ENCODE measurements around the gene TTL.
A peak's percentile ranks its signal among the peaks of the same experiment; 100 is the strongest.
"Not testable (repeated sequence)": the region's sequence is repeated elsewhere in the genome, so short reads cannot be mapped to it uniquely, and the experiment has no call there.

The TTL gene

DNA sequence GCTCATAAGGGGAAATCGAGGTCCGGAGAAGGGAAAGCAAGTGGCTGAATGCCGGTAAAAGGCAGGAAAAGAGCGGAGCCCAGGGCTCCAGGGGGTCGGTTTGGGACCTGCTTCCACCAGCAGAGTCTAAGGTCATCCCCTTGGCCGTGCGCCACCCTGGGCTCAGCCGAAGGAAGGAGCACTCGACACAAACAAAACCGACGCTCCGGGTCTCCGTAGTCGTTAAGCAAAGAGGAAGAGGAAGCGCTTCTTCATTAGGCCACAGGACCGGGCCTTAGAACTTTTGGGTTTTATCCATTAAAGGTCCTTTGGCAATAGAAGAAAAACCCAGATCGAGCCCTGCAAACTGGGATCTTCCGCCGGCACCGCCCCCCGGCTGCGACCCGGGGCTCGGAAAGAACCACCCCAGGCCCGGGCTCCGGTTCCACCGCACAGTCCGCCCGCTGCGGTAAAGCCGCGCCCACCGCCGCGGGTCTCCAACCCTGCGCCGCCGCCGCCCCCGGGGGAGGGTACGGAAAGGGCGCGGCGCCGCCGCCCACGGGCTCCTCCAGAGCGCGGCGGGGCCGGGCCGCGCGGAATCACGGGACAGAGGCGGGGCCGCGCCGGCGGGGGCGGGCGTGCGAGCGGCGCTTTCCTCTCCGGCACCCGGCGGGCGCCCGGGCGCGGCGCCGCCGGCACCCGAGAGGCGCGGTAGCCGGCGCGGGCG, at the start of gene TTL:
Gene TTL (plus strand): TSS at position 629 of the 706 bp plus-strand sequence. CDS start 189 bp downstream, outside the sequence.
- peak; percentile 71 for DNase-seq

DNA sequence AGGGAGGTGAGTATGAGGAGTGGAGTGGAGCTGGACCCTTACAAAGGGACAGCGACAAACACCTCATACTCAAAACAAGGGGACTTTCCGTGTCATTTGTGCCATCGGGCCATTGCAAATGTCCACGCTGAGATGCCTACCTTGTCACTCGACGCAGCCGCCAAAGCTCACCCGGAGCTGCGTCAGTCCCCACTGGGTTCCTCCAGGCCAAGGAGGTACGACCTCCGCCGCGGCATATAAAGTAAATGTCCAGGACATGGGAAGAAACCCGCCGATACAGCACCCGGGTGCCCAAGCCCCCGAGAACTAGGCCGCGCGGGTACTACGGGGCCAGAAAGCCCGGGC, 49.6 kb upstream of the TTL start:
- not testable (repeated sequence) for DNase-seq

DNA sequence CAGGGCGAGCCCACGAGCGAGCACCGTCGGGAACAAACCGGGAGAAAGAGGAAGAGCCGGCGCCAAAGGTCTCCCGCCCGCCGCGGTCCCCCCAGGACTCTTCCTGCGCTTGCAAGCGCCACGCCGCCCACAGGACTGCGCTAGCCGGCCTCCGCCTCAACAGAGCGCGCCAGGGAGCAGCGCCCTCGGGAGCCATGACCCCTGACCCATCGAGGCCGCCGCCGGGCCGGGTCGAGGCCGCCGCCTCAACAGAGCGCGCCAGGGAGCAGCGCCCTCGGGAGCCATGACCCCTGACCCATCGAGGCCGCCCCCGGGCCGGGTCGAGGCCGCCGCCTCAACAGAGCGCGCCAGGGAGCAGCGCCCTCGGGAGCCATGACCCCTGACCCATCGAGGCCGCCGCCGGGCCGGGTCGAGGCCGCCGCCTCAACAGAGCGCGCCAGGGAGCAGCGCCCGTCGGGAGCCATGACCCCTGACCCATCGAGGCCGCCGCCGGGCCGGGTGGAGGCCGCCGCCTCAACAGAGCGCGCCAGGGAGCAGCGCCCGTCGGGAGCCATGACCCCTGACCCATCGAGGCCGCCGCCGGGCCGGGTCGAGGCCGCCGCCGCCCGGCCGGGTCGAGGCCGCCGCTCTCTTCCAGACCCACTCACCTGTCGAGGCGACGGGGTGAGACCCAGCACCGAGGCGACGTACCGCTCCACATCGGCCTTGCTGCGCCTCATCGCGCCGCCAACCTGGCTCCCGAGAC, 49.0 kb upstream of the TTL start:
- DNase-seq: not testable (repeated sequence)

DNA sequence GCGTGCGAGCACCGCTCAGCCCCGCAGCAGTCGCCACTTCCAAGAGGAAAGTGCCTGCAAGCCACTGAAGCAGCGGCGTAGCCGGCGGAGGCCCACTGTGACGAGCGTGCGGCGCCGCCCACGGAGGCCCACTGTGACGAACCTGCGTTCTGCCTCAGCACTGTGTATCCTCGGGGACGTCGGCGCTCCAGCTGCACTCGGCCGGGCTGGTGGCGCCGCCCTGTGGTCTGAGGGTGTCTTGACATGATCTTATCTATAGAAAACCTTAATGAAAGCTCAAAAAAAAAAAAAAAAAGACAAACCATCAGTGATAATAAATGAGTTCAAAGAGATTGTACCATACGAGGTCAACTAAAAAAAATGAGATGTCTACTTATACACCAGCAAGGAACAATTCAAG, 48.5 kb upstream of the TTL start, which contains the start of gene RGPD8:
Gene RGPD8 (minus strand): TSS at position 166 of the 400 bp plus-strand sequence. CDS start 192 bp downstream, outside the sequence.
- DNase-seq: not testable (repeated sequence)

DNA sequence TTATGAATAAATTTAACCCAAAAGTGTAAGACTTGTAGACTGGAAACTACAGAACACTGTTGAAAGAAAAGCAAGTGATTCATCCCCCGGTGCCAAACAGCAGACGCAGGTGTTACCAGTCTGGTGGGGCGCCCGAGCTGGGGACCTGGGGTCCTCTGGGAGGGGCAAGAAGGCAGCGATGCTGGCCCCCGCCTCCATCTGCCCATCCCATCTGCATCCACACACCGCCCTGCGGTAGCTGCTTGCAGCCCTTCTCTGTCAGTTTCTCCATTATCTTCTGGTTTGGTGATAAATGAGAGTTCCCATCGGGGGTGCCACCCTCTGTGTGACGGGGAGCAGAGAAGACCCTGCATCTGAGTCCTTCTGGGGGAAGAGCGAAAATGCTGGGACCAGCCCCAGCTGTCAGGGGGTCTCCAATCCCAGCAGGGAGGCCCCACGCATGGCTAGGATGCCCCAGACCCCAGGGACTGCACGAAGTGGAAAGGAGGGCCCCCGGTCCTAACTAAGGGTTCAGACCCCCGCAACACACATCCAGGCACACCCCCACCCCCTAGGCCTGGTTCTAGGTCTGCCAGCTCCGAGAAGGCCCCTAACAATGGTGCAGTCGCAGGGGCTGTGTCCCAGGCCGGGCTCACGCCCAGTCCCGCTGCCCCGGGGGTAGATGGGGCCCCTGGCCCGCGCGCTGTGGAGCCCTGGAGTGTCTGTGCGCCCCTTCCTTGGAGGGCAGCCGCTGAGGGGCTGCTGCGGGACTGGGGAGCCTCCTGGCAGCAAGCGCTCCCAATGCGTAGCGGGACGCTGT, 47.8 kb upstream of the TTL start:
- DNase-seq: no peak

DNA sequence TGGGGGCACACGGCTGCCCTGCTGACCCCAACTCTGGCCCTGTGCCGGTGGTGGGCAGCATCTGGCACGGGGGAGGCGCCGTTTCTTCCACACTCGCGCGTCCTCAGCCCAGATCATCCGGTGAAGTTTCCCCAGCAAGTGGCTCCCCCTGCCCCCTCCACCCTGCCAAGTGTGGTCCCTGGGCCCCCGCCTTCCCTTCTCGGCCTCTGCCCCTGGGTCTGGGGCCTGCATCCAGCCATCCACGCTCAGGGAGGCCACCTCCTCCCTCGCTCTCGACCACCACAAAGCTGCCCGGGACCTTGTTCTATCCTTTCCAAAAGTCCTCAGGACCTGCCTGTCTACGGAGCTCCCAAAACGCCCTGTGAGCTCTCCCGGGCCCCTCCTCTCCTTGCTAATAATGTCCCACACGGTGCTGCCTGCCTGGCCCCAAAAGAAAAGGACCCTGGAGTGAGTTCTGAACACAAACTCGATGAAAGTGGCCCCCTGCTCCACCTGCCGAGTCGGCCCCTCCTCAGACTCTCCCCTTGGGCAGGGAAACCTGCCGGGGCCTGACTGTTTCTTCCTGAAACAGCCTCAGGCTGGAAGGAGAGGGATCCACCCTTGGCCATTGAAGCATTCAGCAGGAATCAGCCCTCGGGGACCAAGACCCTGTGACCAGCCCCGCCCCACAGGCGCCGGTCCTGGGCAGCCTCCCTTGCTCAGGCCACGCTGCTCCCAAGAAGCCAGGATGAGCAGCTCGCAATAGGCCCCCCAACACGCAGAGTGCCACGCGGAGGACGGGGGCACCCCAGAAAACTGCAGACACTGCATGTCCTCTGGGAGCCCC, 46.9 kb upstream of the TTL start:
- not testable (repeated sequence) for DNase-seq

DNA sequence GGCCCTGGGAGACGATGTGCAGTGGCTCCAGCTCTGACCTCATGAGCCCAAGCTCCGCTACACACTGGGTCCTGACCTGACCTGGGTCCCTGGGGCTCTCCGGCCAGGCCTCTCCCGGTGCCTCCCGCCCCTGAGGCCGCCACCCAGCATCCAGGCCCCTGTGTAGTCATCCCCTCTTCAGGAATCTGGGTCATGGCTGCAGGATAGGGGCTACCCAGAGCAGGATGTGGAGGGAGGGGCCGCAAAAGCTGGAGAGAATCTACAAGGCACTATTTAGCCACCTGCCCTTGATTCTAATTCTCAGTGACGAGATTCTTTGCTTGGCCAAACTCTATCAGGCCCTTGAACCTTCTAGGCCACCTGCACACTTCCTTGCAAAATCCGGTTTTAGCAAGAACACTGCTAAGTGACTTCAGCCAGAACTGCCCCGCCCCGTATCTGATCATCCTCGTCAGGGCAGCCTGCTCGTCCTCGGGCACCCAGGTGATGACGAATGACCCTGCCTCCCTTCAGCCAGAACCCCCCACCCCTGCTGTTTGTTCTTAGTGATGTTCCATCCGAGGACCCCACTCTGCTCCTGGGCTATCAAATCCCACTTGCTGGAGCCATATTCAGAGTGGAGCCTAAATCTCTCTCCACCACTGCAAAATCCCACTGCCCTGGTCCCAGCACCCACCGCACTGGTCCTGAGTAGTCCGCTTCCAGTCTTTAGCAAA, 46.1 kb upstream of the TTL start:
- DNase-seq: not testable (repeated sequence)

DNA sequence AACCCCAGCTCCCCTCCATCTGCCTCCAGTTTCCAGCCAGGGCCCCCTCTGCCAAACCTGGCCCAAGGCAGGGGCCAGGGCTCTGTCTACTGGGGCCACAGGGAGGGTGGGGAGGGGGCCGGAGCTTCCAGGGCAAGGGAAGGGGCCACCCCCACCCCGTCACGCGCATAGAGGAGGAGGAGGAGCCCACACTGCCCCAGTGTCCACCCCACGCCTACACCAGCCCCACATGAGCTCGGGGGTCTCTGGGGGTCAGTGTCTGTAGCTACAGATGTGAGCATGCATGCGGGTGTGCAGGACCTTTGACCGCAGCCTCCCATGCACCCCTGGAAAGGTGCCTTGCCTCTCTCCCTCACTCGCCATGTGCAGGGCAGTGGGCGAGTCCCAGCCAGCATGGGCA, 45.0 kb upstream of the TTL start:
- not testable (repeated sequence) for DNase-seq

DNA sequence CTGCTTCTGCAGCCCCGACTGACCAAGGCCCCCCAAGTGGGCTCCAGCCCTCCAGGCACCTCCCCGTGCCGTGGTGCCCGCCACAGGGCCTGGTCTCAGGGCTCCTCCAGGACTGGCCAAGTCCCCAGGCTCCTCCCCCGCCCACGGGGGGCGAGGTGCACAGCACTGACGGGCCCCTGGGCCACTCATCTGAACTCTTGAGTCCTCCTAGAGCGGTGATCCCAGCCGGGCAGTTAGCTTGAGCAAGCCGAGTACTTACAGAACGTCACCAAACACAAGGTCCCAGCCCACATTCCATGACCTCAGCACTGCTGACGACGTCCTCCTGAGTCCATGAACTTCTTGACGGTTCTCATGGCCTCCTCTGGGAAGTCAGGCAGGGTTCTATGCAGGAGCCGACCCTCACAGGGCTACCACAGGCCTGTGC, 44.5 kb upstream of the TTL start:
- not testable (repeated sequence) for DNase-seq

DNA sequence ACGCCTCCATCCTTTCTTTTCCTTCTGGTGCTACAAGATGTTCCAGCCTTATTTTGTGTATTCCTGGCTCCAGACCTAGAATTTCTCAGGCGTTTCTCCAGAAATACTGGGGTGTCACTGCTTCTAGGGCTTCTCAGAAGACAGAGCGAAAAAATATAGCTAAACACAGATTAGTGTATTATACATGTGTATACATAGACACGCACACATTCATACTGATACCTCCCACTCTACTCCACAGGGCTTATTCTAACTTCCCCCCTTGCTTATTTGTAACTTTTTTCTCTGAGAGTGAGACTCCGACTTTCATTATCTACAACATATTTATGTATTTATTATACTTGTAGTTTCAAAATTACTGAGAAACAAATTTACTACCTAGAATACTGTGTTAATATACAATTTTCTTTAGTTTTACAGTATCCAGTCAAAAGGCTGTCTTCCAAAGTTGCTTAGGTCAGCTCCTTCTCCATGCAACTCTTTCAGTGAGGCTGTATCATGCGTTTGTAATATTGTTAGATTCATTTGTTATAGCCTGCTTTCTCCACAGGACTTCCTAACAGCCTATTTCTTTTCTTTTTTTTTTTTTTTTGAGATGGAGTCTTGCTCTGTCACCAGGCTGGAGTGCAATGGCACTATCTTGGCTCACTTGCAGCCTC, 43.2 kb upstream of the TTL start:
- not testable (repeated sequence) for DNase-seq

DNA sequence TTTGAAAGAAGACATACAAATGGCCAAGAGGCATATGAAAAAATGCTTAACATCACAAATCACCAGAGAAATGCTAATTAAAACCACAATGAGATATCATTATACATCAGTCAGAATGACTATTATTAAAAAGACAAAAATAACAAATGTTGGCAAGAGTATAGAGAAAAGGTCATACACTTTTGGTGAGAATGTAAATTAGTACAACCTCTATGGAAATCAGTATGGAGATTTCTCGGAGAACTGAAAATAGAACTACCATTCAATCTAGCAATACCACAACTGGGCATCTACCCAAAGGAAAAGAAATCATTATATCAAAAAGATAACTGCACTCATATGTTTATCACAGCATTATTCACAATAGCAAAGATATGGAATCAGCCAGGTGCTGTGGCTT, 37.7 kb upstream of the TTL start:
- not testable (repeated sequence) for DNase-seq

DNA sequence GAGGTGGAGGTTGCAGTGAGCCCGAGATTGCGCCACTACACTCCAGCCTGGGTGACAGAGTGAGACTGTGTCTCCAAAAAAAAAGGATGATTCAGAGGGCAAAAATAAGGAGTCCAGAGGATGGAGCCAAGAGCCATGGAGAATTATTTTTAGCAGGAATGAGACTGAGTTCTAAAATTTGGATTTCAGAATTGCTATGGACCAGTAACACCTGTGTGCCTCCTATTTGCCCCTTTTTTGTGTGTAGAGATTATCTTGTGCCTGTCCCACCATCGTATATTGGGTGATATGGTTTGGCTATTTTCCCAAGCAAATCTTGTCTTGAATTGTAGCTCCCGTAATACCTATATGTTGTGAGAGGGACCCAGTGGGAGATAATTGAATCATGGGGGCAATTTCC, 32.1 kb upstream of the TTL start:
- no peak for DNase-seq

DNA sequence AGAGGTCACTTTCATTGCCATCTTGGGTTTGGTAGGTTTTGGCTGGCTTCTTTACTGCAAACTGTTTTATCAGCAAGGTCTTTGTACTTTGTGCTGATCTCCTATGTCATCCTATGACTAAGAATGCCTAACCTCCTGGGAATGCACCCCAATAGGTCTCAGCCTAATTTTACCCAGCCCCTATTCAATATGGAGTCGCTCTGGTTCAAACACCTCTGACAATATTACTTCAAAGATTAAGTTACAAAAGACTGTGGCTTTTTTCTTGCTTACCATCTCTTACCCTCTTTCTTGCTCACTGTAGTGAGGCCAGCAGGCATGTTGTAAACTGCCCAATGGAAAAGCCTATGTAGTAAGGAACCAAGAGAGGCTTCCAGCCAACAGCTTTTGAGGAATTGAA, 30.6 kb upstream of the TTL start:
- no peak for DNase-seq

DNA sequence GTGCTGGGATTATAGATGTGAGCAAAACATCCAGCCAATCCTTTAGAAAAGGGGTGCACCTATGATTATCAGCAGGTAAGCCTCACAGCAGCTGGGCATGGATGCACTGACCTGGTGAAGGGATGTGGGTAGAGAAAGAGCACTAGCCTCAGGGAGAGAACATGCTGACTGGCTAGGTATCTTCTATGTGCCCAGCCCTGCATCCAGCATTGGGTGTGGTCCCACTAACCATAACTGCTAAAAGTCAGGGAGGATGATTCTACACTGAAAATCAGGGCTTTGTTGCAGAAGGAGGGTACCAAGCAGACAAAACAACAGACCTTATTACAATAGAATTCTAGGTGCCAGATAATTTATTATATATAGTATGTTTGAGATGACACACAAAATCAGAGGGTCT, 27.4 kb upstream of the TTL start:
- no peak for DNase-seq

DNA sequence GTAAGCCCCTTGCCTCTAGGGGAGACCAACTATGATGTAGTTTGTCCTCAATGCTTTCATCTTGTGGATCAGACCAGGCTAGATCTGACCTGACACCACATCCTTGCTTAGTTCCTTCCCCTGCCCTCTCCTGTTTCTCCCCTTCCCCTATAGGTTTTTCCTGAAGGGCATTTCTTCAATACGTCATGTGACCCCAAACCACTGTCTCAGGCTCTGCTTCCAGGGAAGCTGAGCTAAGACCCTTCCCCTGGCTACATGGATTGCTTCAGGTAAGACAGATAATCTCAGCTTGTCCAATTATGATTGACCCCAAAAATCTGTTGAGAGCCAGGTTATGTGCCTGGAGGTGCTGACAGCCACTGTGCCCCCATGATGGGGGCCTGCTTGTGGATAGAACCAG, 22.6 kb upstream of the TTL start:
- DNase-seq: no peak

DNA sequence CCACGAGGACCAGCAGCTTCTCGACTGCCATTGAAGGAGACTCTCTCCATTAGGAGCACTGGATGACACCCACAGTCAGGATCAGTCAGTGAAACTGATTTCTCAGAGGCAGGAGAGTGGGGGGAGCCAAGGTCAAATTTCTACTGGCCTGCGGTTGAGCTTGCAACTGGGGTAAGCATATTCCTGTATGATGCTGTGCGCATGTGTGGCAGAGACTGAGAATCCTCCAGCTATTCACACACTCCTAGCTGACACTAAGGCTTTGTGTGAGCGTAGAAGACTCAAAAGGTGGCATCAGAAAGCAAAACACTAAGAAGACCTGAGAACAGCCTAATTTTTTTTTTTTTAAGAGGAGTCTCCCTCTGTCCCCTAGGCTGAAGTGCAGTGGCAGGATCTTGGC, 19.8 kb upstream of the TTL start:
- no peak for DNase-seq

DNA sequence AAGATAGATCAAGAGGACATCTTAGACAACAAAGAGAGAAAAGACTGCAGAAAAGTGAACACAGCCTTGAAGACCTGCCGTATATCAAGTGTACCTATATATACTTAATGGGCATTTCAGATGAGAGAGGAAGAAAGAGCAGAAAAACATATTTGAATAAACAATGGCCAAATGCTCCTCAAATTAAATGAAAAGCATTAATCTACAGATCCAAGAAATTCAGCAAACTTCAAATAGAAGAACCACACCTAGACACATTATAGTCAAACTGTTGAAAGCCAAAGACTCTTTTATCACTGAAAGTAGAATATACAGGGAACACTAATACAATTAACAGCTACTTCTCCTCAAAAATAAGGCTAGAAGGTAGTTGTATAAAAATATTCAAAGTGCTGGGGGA, 18.7 kb upstream of the TTL start:
- no peak for DNase-seq

DNA sequence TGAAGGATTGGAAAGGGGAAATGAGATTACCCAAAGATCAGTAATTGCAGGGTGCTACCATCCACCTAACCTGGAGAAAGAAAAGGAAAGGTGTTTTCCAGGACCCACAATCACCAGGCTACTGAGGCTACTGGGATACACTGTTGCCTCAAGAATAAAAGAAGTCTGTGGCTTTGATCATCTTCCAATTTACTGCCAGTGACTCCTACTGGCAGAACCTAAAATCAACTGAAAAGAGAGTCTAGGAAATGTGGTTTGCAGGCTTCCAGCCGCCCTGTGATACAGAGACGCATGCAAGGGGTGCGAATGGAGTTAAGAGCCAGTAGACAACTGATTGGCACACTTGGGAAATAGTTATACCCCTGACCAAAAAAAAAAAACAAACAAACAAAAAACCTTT, 16.6 kb upstream of the TTL start:
- DNase-seq: no peak

DNA sequence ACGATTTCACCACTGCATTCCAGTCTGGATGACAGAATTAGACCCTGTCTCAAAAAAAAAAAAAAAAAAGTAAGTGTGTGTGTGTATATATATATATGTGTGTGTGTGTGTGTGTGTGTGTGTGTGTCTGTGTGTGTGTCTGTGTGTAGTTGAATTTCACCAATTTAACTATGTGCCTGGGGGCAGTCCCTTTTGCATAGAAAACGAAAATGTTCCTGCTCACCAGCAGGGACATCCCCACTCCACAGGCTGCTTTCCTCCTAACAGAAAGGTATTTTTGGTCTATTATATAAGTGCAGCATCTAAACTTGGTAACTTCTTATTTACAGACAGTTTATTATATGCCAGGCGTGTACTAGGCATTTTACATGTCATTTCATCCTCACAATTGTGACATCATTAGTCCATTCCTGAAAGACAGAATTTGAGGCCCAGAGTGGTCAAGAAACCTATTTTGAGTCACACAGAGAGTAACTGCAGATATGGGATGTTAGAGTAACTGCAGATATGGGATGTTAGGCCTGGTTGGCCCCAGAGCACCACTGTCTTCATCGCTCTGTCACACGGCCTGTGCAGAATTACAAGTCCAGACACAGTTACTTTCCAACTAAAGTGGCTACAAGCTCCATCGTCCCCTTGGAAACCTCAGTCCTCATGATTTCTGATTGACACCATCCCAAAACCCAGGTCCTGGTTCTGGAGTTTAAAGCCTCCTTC, 9.3 kb upstream of the TTL start:
- no peak for DNase-seq

DNA sequence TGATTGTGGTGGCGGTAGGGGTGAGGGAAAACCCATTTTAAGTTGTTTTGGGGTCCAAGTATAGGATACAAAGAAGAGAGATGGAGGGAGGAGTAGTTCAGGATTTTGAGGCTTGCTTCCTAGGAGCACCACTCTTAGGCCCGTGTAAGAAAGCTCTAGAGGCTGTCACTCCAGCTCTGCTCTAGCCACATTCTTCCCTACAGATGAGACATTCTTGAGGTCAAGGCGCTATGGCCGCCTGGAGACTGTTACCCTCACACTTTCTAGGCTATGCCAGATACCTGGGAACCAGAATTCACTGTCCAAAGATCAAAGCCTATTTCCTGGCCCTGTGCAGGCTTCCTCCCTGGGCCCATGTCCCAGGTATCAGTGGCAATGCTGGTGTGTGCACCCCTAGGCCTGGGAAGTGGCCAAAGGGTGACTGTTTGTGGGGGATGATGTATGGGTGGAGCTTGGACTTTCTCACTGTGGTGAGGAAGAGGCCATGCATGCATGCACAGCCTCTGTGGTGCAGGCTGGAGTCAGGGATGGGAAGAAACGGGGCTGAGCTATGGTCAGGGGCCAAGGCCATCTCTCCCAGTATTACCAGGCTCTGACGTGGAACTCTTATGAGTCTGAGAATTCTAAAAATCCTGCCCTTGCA, 7.0 kb upstream of the TTL start:
- no peak for DNase-seq
